GM21390 (cell line): ENCODE measurements around the gene DNAJB11.
"Not testable (repeated sequence)": the region's sequence is repeated elsewhere in the genome, so short reads cannot be mapped to it uniquely, and the experiment has no call there.

ENCODE experiments used
- ATAC-seq: cut with Tn5 transposase; IDR thresholded peaks from one replicate; pipeline ENCODE4 v1.9.1; 2021; ENCODE audit not compliant: unreplicated experiment

Gene DNAJB11

DNA sequence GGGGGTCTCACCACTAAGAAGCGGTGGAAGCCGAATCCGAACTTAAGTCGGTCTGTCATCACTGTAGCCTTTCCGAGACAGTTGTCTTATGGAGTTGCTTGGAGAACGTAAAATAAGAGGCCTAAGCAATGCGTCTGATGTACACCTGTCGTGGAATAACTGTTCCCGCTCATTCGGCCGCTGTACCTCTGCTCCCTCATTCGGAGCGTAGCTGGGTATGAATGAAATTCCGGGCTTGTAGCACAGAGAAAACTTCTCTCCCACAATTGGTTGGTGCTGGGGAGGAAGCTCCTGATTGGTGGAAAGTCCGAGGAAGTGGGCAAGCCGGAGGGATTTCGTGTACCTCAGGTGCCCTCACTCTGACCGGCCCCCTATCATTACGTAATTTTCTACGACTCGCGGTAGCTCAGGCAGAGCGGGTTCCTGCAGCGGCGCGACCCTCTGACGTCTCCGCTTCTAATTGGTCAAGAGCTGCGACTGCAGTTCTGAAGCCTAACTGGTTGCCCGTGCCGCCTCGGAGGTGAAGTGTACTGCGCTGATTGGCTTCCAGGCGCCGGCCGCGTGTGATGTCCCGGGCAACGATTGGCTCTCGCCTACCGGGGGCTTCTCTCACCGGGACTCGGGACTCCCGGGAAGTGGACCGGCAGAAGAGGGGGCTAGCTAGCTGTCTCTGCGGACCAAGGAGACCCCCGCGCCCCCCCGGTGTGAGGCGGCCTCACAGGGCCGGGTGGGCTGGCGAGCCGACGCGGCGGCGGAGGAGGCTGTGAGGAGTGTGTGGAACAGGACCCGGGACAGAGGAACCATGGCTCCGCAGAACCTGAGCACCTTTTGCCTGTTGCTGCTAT is at the start of gene DNAJB11:
TSS of gene DNAJB11 (plus strand) at position 625 of the 845 bp plus-strand sequence. CDS start at position 803, 178 bp downstream.
- peak; percentile 88 for ATAC-seq

DNA sequence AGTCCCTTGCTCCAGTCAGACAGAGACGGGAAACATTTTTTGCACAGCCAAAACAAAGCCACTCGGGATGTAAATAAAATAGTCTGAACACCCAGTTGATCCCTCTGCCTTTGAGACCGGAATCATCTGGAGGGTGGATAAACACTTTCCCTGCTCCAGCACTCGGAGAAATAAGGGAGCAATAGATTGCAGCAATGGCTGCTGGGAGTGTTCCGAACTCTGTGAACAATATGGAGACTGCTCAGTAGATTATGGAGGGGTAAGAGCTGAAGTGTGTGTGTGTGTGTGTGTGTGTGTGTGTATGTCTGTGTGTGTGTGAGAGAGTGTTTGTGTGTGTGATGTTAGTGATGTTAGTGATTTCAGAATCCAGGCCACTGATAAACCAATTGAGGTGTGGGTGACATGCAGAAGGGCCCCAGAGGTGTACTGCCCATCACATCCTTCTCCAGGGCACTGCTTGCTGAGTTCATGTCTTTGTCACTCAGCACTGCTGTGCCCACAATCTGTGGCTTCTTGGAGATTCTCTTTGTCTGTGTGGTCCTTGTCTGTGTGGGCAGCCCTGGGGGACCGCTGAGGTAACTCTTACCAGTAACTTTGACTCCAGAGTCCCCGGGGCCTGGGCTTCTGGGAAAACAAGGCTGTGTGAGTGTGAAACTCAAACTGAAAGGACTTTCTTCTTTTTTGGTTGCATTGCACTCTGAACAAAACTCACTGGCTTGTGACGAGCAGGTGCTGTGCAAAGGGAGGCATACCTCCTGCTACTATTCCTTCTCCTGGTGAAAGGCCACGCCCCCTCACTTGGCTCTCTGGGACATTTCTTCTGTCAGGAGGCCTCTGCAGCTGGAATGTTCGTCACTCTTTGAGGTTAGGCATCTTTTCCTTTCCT is 49.3 kb upstream of the DNAJB11 start:
- ATAC-seq: peak; percentile 57

DNA sequence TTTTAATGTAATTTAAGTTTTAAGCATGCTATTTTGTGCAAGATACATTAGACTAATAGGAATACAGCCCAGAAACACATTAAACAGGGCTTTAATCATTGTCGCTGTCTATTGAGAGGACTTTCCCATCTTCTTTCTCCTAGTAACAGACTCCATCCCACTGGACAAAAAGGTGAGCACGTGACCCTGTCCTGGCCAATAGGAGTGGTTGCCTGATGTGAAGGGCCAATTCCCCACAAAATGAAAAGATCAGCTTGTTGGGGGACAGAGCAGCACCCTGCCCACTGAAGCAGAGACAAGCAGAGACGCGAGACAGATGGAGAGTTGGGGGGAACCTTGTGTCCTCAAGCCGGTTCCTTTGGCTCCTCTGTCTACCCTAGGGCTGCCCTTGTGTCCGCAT is 47.5 kb upstream of the DNAJB11 start:
- no peak for ATAC-seq

DNA sequence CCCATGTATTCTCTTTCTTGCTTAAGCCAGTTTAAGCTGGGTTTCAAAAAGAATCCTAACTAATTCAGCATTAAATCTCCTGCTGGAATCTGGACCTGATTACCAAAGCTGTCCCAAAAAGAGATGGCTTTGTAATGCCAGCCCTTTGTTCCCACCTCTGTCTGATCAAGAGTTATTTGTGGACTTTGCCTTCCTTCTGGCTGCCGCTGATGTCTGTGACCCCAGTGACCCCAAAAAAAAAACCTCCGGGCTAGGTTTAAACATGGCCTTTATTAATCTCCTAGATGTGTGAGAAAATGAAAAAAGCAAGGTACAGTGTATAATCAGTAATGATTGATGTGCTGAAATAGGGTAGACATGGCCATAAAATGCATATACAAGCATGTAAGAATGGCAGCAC is 47.1 kb upstream of the DNAJB11 start:
- ATAC-seq: no peak

DNA sequence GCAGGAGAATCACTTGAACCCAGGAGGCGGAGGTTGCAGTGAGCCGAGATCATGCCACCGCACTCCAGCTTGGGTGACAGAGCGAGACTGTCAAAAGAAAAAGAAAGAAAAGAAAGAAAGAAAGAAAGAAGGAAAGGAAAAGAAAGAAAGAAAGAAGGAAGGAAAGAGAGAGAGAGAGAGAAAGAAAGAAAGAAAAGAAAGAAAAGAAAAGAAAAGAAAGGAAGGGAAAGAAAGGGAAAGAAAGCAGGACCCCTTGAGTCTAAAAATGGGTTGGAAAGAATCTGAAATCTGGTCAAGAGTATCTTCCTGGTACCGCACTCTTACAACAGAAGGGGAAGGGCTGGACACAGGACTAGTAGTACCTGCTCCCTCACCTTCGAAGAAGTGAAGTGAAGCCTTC is 45.9 kb upstream of the DNAJB11 start:
- ATAC-seq: no peak

DNA sequence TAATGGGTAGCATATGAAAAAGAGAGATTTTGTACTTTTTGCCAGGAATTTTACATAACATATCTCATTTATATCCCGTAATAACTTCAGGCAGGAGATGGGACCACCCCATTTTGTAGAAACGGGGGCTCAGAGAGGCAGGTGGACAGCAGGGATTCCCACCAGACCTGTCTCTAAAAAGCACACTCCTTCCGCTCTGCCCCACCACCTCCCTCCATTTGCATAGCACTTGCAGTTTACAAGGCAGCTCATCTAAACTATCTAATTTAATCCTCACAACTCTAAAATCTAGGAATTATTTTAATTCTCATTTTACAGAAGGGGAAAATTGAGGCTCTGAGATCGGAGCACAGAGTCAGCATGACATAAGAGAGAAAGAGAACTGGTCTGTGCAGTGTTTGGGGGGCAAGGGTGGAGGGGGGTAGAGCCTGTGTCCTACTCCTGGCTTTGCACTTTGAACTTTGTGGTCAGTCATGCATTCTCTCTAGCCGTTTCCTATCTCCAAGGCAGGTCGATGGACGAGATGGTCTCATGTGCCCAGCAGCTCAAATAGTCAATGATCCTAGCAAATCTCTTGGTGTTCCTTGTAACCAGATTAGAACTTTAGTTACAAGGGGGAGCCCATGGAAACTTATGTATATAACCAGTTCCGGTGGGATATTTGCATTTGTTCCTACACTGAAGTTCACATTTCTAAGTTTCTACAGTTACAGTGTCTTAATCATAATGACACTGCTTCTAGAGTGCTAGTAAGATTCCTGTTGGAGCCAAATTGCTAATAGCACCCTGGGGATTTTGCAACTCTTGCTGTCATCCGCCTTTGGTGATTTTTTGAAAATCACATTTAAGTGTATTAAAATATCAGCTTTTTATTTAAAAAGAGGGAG is 44.9 kb upstream of the DNAJB11 start:
- ATAC-seq: peak; percentile 25

DNA sequence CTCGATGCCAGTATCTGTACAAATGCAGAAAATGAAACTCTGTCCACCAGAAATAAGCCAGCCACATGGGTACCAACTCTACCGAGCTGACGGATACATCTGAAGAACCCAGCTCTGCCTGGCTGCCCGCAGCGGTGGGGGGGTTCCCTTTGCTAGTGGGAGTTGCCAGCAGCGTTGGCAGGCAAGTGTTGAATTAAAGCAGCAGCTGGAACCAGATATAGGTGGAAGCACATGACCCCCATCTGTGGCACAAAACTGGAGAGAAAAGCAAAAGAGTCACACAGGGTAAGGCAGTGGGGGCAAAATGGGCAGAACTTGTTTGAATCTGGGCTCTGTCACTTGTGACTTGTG is 44.3 kb upstream of the DNAJB11 start:
- peak; percentile 31 for ATAC-seq

DNA sequence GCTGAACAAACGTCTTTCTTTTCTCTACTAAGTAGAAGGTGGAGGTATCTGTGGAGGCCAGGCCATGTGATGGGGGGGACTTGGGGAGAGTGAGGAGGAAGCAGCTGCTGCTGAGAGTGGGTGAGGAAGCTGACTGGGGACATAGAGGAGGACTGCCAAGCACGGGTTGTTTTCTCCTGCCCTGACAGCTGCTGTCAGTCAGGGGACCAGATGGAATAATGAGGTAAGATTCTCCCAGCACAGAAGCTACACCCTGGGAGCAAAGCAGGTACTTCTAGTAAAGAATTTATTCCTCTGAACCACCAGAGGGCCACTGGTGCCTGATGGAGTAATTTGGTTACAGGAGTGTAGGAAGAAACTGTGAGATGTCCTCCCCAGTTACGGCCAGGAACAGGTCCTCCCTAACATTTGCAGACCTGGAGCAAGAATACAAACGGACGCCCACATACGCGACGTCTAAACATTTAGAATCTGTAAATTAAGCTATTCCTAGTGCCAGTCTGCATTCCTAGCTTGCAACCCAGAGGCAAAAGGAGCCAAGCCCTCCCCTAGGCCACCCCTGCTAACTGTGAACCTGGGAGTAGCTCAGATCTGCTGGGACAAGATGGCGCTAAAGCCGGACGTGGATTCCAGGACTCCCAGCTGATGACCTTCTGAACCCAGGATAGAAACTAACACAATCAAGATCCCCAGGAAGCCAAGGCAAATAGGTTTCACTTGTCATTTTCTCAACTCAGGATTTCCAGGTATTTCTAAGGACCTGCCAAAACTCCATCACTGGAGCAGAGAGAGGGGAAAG is 41.1 kb upstream of the DNAJB11 start:
- no peak for ATAC-seq

DNA sequence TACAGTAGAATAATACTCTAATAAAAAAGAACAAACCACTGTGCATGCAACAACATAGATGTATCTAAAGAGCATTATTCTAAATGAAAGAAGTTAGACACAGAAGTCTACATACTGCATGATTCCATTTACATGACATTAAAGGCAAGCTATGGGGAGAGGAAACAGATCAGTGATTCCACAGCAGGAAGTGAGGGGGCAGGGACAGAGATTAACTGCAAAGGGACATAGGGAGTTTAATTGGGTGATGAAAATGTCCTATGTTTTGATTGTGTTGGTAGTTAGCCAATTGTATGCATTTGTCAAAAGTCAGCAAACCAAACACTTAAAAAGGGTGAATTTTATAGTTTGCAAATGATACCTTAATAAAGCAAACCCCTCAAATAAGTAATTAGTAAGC is 40.1 kb upstream of the DNAJB11 start:
- ATAC-seq: no peak

DNA sequence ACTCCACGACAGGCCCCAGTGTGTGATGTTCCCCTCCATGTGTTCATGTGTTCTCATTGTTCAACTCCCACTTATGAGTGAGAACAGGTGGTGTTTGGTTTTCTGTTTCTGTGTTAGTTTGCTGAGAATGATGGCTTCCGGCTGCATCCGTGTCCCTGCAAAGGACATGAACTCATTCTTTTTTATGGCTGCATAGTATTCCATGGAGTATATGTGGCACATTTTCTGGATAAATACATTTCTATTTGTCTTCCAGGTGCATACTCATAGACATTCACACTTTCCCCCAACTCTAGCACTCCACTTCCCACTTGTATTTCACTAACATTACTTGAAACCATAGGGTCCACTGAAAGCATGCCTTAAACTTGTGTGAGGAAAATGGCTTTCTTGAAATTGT is 38.8 kb upstream of the DNAJB11 start:
- not testable (repeated sequence) for ATAC-seq

DNA sequence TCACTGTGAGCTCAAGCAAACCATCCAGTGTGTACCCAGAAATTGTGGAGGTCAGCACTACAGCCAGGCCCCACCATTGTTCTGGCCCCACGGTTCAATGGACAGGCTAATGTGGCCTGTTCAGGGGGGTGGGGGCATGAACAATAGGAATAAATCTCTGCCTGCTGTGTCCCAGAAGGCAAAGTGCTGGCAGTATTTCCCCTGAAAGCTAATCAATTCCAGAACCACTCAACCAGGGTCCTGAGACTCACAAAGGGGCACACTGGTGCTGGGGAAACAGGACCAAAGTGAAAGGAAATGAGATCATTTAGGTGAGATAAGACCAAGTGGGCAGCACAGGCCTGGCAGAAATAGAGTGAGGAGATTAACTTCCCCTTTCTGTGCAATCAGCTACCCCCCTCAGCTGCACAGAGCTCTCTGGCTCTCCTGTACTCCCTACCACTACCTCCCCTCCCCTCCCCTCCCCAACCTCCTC is 37.9 kb upstream of the DNAJB11 start:
- ATAC-seq: peak; percentile 41

DNA sequence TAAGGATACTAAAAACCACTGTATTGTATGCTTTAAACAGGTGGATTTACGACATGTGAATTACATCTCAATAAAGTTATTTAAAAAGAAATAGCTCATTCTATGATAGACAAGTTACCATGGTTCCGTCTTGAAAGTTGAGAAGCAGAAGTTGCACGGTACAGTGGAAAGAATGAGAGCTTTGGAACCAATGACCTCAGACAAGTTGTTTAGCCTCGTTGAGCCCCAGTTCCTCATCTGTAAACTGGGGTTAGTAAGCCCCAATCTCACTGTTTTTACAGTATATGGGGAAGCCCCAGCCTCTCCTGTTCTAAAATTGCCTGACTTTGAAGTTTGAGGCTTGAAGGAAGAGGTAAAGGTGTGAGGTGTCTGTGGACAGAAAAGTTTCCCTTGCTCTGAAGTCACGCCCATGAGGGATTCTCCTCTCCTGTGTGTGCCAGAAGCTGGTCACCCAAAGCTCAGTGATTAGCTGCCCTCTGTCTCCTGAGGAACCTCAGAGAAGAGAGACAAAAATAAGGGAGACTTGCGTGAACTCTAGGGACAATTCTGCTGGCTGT is 36.3 kb upstream of the DNAJB11 start:
- ATAC-seq: peak; percentile 85

DNA sequence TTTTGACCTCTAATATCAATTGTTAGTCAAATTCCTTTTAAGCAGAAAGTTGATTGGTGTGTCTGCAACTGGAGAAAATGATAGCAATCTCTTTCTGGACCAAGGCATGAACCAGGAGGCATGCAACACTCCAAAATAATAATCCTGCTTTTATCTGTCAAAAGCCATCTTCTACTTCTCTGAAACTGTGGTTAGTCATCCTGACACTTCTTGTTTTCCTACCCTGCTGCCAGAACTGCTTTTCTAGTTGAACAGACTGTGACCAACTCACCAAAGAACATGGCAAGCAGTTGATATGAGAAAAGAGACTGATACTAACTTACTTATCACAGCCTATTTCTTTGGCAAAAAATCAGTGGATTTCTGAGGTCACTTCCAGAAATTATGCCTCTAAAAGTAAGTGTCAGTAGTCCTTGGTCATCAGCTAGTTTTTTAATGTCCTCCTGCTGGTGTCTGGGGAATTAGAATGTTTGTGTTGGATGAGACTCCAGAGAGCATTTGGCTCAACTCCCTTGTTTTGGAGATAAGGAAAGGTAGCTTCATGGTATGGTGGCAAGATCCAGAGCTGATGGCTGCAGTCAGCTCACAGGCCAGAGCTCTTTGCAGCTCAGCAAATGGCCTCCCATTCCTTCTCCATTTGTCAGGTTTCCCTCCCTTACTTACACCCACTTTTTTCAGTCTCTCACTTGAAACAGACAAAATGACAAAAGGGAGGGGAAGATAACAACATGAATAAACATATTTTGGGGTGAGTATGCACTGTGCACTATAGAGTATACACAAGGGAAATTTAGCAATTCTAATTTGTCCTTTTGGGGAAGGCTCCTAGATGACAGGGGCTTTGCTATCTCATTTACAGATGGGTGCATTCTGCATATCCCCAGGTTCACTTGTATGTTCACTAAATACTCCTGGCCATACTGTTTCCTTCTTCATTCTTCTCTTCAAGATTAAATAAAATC is 33.4 kb upstream of the DNAJB11 start:
- ATAC-seq: no peak

DNA sequence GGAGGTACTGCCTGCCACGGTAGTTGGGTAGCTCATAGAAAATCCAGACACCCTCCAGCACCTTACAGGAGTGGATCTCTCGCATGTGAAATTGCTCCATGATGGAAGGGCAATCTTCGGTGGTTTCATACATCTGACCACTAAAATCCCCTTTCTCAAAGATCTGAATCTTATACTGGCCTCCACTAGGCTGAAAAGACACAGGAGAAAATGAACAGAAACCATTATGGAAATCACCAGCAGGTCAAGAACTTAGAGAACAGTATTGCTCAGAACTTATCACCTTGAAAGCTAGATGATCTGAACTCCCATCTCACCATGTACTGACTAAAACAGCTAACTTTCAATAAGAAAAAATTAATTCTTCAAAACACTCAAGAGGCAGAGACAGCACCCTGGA is 31.7 kb upstream of the DNAJB11 start:
- ATAC-seq: no peak

DNA sequence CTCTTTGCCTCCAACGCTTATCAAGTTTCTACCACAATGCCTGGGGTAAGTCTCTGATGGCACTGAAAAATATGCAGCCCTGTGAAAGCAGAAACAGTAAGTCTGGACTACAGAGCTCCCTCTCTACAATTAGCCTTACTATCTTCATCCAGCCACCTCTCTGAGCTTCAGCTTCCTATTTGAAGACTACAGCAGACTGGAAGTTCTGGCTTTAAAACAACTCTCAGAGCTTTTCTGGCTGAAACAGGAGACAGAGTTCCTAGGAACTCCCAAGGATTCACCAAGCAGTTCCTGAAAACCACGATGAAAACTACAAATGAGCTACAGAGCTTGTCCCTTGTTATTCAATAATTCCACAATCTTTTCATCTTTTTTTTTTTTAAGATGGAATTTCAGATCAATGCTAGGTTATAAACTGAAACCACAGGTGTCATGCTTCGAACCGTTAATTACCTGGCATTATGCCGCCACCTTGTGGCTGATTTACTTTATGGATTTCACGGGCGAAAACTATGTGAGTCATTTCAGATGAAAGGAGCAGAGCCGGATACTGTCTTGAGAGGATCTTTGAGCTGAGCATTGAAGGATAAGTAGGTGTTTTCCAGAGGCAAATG is 30.2 kb upstream of the DNAJB11 start:
- ATAC-seq: peak; percentile 65

DNA sequence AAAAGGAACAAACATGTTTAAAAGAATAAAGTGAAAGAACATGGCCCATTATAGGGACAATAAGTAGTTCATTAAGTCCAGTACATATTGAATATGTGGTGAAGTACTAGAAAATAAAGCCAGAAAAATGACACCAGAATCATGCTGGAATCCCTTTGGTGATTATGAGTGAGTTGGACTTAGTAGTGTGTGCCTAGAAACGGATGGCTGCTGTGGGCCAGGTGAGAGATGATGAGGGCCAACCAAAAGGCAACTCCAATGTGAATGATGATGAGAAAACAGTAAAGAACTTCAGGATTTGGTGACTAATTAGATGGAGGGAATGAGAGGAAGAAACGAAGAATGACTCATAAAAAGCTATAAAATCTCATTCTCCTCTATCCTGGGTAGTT is 29.7 kb upstream of the DNAJB11 start:
- no peak for ATAC-seq

DNA sequence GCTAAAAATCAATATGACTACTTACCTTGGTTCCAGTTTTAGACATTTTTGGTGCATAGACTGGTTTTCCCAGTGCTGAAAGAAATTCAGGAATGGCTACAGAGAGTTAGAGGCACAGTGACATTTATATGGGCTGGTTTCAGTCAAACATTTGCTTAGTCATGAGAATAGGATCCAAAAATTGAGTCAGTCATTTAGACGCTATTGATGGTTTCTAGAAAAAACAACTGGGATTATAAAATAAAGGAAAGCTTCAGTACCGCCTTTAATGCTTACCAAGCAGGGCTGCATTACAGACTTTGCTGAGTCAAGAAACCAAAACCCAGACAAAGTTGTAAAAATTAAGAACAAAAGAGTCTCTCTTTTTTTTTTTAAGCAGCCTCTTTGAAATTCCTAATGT is 26.2 kb upstream of the DNAJB11 start, which contains the start of gene CRYGS:
TSS of gene CRYGS (minus strand) at position 100 of the 400 bp plus-strand sequence. CDS start at position 46, 54 bp downstream.
- no peak for ATAC-seq

DNA sequence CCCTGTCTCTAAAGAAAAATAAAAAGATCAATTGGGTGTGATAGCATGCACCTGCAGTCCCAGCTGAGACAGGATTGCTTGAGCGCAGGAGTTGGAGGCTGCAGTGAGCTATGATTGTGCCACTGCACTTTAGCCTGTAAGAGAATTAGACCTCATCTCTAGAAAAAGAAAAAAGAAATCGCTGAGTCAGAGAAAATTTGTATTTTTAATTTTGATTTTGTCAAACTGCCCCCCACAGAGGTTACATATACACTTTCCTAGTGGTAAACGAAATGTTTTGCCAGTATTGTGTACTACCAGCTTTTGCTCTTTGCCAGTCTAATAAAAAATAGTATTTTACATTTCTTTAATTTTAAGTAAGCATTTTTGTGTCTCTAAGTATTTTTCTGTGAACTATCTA is 21.0 kb upstream of the DNAJB11 start:
- no peak for ATAC-seq
